Measurements from ENCODE around the gene RNF157.
A peak's percentile ranks its signal among the peaks of the same experiment; 100 is the strongest.

RNF157 gene

DNA sequence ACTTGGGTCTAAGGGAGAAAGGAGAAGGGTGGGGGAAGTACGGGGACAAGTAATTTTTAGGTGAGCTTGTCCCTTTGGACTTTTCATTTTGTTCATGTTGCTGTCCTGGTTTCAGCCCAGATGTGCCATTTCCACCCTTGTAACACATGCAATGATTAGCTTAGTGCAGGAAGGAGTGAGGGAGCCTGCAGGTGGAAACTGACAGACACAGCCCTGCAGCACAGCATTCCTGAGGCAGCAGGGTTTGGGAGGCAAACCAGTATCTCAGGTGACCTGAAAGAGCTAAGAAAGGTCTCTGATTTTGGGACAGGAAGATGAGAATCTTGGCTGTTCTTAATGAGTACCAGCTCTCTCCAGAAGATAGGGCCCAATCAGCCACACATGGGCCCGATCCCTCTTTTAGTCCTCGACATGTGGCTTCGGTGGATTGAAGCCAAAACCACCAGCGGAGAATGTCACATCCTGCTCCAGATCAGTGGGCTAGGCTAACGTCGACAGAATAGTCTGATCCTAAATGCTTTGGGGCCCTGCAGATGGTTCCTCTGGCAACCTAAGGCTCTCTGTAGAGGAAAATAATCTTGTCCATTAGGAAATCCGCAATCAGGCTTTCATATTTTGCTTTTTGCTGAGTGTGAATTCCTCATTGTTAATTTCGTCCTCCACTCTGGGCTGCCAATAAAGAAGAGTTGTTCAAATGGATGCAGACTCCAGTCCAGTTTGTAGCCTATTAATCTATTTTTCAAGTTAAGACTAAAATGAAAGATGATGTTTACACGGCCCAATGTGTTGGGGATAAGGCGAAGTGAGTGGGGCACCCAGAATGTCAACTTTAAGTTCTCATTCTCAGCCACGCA, 3.8 kb upstream of the RNF157 start:
- no peak for DNase-seq (ENCODE audit: low read depth)
- TF ChIP-seq, protein P1, sequence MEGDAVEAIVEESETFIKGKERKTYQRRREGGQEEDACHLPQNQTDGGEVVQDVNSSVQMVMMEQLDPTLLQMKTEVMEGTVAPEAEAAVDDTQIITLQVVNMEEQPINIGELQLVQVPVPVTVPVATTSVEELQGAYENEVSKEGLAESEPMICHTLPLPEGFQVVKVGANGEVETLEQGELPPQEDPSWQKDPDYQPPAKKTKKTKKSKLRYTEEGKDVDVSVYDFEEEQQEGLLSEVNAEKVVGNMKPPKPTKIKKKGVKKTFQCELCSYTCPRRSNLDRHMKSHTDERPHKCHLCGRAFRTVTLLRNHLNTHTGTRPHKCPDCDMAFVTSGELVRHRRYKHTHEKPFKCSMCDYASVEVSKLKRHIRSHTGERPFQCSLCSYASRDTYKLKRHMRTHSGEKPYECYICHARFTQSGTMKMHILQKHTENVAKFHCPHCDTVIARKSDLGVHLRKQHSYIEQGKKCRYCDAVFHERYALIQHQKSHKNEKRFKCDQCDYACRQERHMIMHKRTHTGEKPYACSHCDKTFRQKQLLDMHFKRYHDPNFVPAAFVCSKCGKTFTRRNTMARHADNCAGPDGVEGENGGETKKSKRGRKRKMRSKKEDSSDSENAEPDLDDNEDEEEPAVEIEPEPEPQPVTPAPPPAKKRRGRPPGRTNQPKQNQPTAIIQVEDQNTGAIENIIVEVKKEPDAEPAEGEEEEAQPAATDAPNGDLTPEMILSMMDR (IDR thresholded peaks at IDR 0.05; ENCODE audit: control insufficient read depth, extremely low read depth, insufficient read depth) = no peak
- no peak overlapping the region for H3K4me3 ChIP-seq (ENCODE audit: low read depth, low read length)

DNA sequence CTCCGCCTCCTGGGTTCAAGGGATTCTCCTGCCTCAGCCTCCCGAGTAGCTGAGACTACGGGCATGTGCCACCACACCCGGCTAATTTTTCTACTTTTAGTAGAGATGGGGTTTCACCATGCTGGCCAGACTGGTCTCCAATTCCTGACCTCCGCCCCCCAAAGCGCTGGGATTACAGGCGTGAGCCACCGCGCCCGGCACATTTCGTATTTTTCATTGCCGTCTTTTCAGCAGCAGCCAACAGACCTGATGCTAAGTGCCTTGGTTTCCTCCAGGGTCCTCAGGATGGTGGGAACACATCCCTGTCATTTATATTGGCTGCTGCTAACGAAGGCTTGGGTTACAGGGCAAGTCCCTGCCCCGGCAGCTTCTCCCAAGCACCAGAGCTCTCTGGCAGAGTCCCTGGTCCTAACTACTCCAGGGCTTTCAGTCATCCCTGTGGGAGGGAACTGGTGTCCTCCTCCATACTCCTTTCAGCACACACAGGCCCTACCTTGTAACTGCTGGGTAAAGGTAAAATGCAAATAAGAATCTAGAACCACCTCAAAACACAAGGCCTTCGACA, 1.5 kb upstream of the RNF157 start:
- no peak for DNase-seq (ENCODE audit: low read depth)
- TF ChIP-seq, protein P1 (IDR thresholded peaks at IDR 0.05; ENCODE audit: control insufficient read depth, extremely low read depth, insufficient read depth) = no peak
- H3K4me3 ChIP-seq (ENCODE audit: low read depth, low read length) = peak overlapping the region; percentile 60; the same call in 1 of the 2 replicates

DNA sequence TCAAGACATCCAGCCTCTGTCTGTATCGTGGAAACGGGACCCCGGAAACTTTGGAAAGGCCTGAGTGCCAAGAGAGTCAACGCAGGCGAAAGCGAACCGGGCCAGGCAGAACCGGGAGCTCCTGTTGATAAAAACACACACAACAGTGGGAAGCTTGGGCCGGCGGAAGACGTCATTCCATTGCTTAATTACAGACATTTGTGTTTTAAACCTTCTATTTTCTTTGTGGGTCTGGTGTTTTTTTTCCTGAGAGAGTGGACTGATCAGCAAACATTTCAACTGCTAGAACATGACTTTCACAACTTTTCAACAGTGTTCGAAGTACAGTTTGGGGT, 878 bp upstream of the RNF157 start:
- H3K4me3 ChIP-seq (ENCODE audit: low read depth, low read length) = peak overlapping the region; percentile 60
- TF ChIP-seq, protein P1 (IDR thresholded peaks at IDR 0.05; ENCODE audit: control insufficient read depth, extremely low read depth, insufficient read depth) = no peak
- no peak for DNase-seq (ENCODE audit: low read depth)

DNA sequence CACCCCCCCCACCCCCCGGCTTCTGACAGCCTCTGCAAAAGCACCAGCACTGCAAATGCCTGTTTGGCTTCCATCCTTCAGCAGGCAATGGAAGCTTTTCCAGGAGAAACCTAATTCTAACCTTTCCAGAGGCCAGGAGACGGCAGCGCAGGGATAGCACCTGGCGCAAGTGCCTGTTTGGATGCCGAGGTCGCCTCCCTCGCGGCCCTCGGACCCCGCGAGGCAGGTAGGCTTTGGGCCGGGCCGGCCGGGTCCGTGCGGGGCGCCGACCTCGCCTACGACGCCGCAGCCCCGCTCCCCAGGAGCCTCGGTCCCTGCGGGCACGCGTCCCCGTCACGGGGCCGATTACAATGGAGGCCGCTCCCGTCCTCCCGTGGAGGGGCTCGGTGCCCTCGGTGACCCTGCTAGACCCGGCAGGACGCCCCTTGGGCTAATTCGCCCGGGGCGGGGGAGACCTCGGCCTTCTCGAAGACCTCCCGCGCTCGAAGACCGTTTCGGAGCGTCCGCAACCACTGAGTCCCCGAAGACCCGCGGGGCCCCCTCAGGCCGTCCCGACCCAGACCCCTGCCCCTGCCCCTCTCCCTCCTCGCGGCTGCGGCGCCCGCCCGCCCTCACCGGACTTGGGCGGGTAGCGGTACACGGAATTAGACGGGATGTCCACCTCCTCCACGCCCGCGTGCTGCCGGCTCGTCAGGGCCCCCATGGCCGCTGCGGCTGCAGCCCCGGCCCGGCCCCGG, 587 bp downstream of the RNF157 start:
- TF ChIP-seq, protein P1 (IDR thresholded peaks at IDR 0.05; ENCODE audit: control insufficient read depth, extremely low read depth, insufficient read depth) = no peak
- no peak for DNase-seq (ENCODE audit: low read depth)
- H3K4me3 ChIP-seq (ENCODE audit: low read depth, low read length) = peak overlapping the region; percentile 40

DNA sequence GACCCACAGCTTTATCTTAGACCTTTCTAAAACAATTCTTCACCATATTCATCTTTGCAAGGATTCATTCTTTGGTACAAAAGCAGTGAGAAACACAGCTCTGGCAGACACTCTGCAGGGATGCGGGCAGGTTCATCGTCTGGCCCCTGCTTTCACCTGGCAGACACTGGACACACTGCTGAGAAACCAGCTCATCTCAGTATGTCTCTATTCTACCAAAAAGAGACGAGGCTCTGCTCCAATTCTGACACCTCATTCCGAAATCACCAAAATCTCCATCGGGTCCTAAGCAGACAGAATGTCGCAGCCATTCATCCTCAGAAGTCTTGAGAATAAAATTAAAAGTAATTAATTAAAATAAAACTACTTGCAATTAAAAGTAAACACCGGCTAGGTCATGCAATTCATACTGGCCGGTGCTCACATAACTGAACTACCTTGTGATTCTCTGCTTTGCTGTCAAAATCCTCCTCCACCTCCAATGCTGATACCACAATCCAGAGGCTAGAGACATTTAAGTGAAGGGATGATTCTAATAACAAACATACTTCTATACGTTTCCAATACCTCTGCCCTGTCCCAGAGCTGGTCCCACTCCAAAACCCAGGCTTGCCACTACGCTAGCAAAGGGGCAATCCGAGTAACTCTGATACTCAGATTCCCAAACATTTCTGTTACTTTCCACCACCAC, 1.3 kb downstream of the RNF157 start:
- no peak overlapping the region for H3K4me3 ChIP-seq (ENCODE audit: low read depth, low read length)
- DNase-seq (ENCODE audit: low read depth) = no peak
- TF ChIP-seq, protein P1 (IDR thresholded peaks at IDR 0.05; ENCODE audit: control insufficient read depth, extremely low read depth, insufficient read depth) = no peak

DNA sequence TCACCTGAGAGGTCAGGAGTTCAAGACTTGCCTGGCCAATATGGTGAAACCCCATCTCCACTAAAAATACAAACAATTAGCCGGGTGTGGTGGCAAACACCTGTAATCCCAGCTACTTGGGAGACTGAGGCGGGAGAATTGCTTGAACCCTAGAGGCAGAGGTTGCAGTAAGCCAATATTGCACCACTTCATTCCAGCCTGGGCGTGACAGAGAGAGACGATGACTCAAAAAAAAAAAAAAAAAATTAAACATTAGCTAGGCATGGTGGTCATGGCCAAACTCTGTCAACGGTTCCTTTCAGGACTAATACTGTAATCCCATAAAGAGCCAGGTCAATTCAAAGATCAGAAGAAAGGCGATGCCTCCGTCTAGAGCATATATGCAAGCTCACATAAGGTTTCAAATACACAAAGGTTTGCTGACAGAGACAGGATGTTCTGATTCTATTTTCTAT, 2.4 kb downstream of the RNF157 start:
- no peak overlapping the region for H3K4me3 ChIP-seq (ENCODE audit: low read depth, low read length)
- TF ChIP-seq, protein P1 (IDR thresholded peaks at IDR 0.05; ENCODE audit: control insufficient read depth, extremely low read depth, insufficient read depth) = no peak
- DNase-seq (ENCODE audit: low read depth) = no peak
